ENCODE data around the gene TRPM5.

Gene TRPM5

GRCh38 chr11:2436013-2436520 is 8.2 kb downstream of the TRPM5 start:
- in situ Hi-C loops (cut with MboI; ENCODE audit: low pct_unique_long_range_greater_than_20kb, low sequenced_read_pairs, unreplicated experiment), result no loop called here
- no peak for DNase-seq (ENCODE audit: low spot score)
- no peak for TF ChIP-seq CTCF (IDR thresholded peaks at IDR 0.05; ENCODE audit: extremely low read depth, insufficient read depth, missing control alignments)

GRCh38 chr11:2435288-2436012 is 8.9 kb downstream of the TRPM5 start:
- no peak for TF ChIP-seq CTCF (IDR thresholded peaks at IDR 0.05; ENCODE audit: extremely low read depth, insufficient read depth, missing control alignments)
- in situ Hi-C loops (cut with MboI; ENCODE audit: low pct_unique_long_range_greater_than_20kb, low sequenced_read_pairs, unreplicated experiment), result no loop called here
- no peak for DNase-seq (ENCODE audit: low spot score)

- no peak for TF ChIP-seq CTCF (IDR thresholded peaks at IDR 0.05; ENCODE audit: extremely low read depth, insufficient read depth, missing control alignments)
- DNase-seq (ENCODE audit: low spot score), result no peak
- in situ Hi-C loops (cut with MboI; ENCODE audit: low pct_unique_long_range_greater_than_20kb, low sequenced_read_pairs, unreplicated experiment), result no loop called here
Measured at GRCh38 chr11:2434506-2435255, 9.6 kb downstream of the TRPM5 start.

GRCh38 chr11:2434008-2434407 is 10.3 kb downstream of the TRPM5 start:
- TF ChIP-seq CTCF (IDR thresholded peaks at IDR 0.05; ENCODE audit: extremely low read depth, insufficient read depth, missing control alignments), result no peak
- DNase-seq (ENCODE audit: low spot score), result no peak
- in situ Hi-C loops (cut with MboI; ENCODE audit: low pct_unique_long_range_greater_than_20kb, low sequenced_read_pairs, unreplicated experiment), result no loop called here

GRCh38 chr11:2433106-2433925 is 11.0 kb downstream of the TRPM5 start:
- in situ Hi-C loops (cut with MboI; ENCODE audit: low pct_unique_long_range_greater_than_20kb, low sequenced_read_pairs, unreplicated experiment), result no loop called here
- TF ChIP-seq CTCF (IDR thresholded peaks at IDR 0.05; ENCODE audit: extremely low read depth, insufficient read depth, missing control alignments), result no peak
- DNase-seq (ENCODE audit: low spot score), result no peak

- in situ Hi-C loops (cut with MboI; ENCODE audit: low pct_unique_long_range_greater_than_20kb, low sequenced_read_pairs, unreplicated experiment), result no loop called here
- TF ChIP-seq CTCF (IDR thresholded peaks at IDR 0.05; ENCODE audit: extremely low read depth, insufficient read depth, missing control alignments), result no peak
- no peak for DNase-seq (ENCODE audit: low spot score)
Measured at GRCh38 chr11:2432628-2433071, 11.7 kb downstream of the TRPM5 start.

Measured in GM13977 (cell line).